ENCODE results near the gene NUCKS1.

Gene NUCKS1

GRCh38 chr1:205693421-205693991 is 56.5 kb downstream of the NUCKS1 start:
- DNase-seq = no peak

- no peak for DNase-seq
These were observed 57.6 kb downstream of the NUCKS1 start for GRCh38 chr1:205692423-205692822.

GRCh38 chr1:205690122-205690756 is 59.7 kb downstream of the NUCKS1 start:
- no peak for DNase-seq

GRCh38 chr1:205689479-205689878 is 60.5 kb downstream of the NUCKS1 start:
- DNase-seq = no peak

- DNase-seq = no peak
These were observed 61.6 kb downstream of the NUCKS1 start for GRCh38 chr1:205688171-205689080.

- DNase-seq = no peak
These were observed 62.7 kb downstream of the NUCKS1 start for GRCh38 chr1:205687242-205687641.

GRCh38 chr1:205681364-205681763 is 68.6 kb downstream of the NUCKS1 start:
- no peak for DNase-seq

- peak in 1 of 2 experiments; percentile 12 for DNase-seq
These were observed 69.7 kb downstream of the NUCKS1 start, which contains the start of gene SLC45A3 for GRCh38 chr1:205680073-205680851. Gene SLC45A3, minus strand, starts transcription at chr1:205680509. Its CDS starts 15,853 bp downstream, at chr1:205664656.

- no peak for DNase-seq
These were observed 71.5 kb downstream of the NUCKS1 start for GRCh38 chr1:205678286-205679111.

GRCh38 chr1:205677167-205677566 is 72.8 kb downstream of the NUCKS1 start:
- no peak for DNase-seq

- no peak for DNase-seq
These were observed 73.4 kb downstream of the NUCKS1 start for GRCh38 chr1:205676597-205676996.

- DNase-seq = no peak
These were observed 74.0 kb downstream of the NUCKS1 start for GRCh38 chr1:205676002-205676401.

- DNase-seq = no peak
These were observed 74.7 kb downstream of the NUCKS1 start for GRCh38 chr1:205675247-205675646.

- no peak for DNase-seq
These were observed 77.0 kb downstream of the NUCKS1 start for GRCh38 chr1:205672970-205673369.

- DNase-seq = no peak
These were observed 77.5 kb downstream of the NUCKS1 start for GRCh38 chr1:205672395-205672889.

GRCh38 chr1:205670611-205671430 is 79.2 kb downstream of the NUCKS1 start:
- no peak for DNase-seq

- DNase-seq = no peak
These were observed 79.9 kb downstream of the NUCKS1 start for GRCh38 chr1:205670150-205670446.

GRCh38 chr1:205669341-205670149 is 80.4 kb downstream of the NUCKS1 start:
- no peak for DNase-seq

- DNase-seq = no peak
These were observed 81.0 kb downstream of the NUCKS1 start for GRCh38 chr1:205668951-205669340.

Measured in SW 1271 (cell line).